T-helper 17 cell (primary cell): ENCODE results near the gene MERTK. TPM values are rescaled to one million over a fixed set of nuclear protein-coding genes. Genes with fewer than 3 reads are reported as not detected.
"Not testable (repeated sequence)": the region's sequence is repeated elsewhere in the genome, so short reads cannot be mapped to it uniquely, and the experiment has no call there.

ENCODE experiments used
- ATAC-seq: fragments of 150-1000 bp; cut with Tn5 transposase; 2 replicates; pipeline ENCODE4 v1.10.0; 2021; ENCODE audit warnings: mild to moderate bottlenecking, moderate library complexity
- DNase-seq, 3 donors: peaks; one replicate each; pipeline versions ENCODE4 v3.0.0 to v3.0.0-alpha.2; 2020 to 2021
- H3K9me3 ChIP-seq: one replicate; pipeline ENCODE4 v1.7.0; 2013; ENCODE audit warnings: low read length, mild to moderate bottlenecking; ENCODE audit not compliant: control insufficient read depth, poor library complexity, severe bottlenecking
- H3K27ac Mint-ChIP-seq: one replicate; pipeline ENCODE4 v1.8.0; 2022; ENCODE audit warnings: mild to moderate bottlenecking, moderate library complexity, mixed read lengths
- H3K27me3 Mint-ChIP-seq: one replicate; pipeline ENCODE4 v1.8.0; 2022; ENCODE audit warnings: mixed read lengths
- H3K36me3 Mint-ChIP-seq: one replicate; pipeline ENCODE4 v1.8.0; 2022; ENCODE audit warnings: low read depth, mixed read lengths
- H3K4me1 Mint-ChIP-seq: one replicate; pipeline ENCODE4 v1.8.0; 2022; ENCODE audit warnings: mild to moderate bottlenecking, mixed read lengths
- H3K4me3 Mint-ChIP-seq: one replicate; pipeline ENCODE4 v1.8.0; 2022; ENCODE audit warnings: mild to moderate bottlenecking, moderate library complexity, mixed read lengths
- total RNA-seq, 4 donors: library from RNA in 2 of 4; stranded (reverse) in 2 of 4; gene quantifications; one replicate each; pipeline ENCODE4 v1.2.3 and lab custom pipeline; 2022 to 2026

MERTK gene
- total RNA-seq, 2 donors from 2014 or later: 0.12 to 0.13 TPM

- H3K9me3 ChIP-seq: no peaks in the 10 kb centered on the region
- H3K36me3 Mint-ChIP-seq: peaks cover 5% of the 10 kb centered on the region
- H3K4me3 Mint-ChIP-seq: no peak overlapping the region
- H3K27ac Mint-ChIP-seq: no peak overlapping the region
- peaks cover 32% of the 10 kb centered on the region for H3K27me3 Mint-ChIP-seq
- DNase-seq: no peak
- ATAC-seq: no peak
- H3K4me1 Mint-ChIP-seq: no peaks in the 10 kb centered on the region
Measured at GRCh38 chr2:112024231-112024630, 125.8 kb downstream of the MERTK start.

GRCh38 chr2:112024896-112025491 is 126.6 kb downstream of the MERTK start:
- Mint-ChIP-seq H3K27ac (no peak overlapping the region), H3K36me3 (peaks cover 5% of the 10 kb centered on the region), H3K4me1 (no peaks in the 10 kb centered on the region), H3K4me3 (no peak overlapping the region), H3K27me3 (peaks cover 31% of the 10 kb centered on the region)
- ATAC-seq (no peak), DNase-seq (no peak)
- no peaks in the 10 kb centered on the region for H3K9me3 ChIP-seq

GRCh38 chr2:112026509-112026908 is 128.1 kb downstream of the MERTK start:
- Mint-ChIP-seq H3K27me3 (peaks cover 18% of the 10 kb centered on the region), H3K36me3 (no peaks in the 10 kb centered on the region)

GRCh38 chr2:112027767-112028166 is 129.4 kb downstream of the MERTK start:
- ATAC-seq: no peak
- H3K9me3 ChIP-seq: no peaks in the 10 kb centered on the region
- H3K27ac Mint-ChIP-seq: no peak overlapping the region
- no peak overlapping the region for H3K4me3 Mint-ChIP-seq
- H3K4me1 Mint-ChIP-seq: no peaks in the 10 kb centered on the region
- H3K27me3 Mint-ChIP-seq: peaks cover 9% of the 10 kb centered on the region
- no peak for DNase-seq
- no peaks in the 10 kb centered on the region for H3K36me3 Mint-ChIP-seq

More at GRCh38 chr2:112026509-112026908, 128.1 kb downstream of the MERTK start:
- ATAC-seq: no peak
- H3K9me3 ChIP-seq: no peaks in the 10 kb centered on the region
- no peaks in the 10 kb centered on the region for H3K4me1 Mint-ChIP-seq
- no peak overlapping the region for H3K4me3 Mint-ChIP-seq
- DNase-seq: no peak
- H3K27ac Mint-ChIP-seq: no peak overlapping the region

- Mint-ChIP-seq H3K27ac (no peak overlapping the region), H3K4me1 (no peaks in the 10 kb centered on the region), H3K36me3 (no peaks in the 10 kb centered on the region), H3K27me3 (peaks cover 9% of the 10 kb centered on the region), H3K4me3 (no peak overlapping the region)
- no peaks in the 10 kb centered on the region for H3K9me3 ChIP-seq
- ATAC-seq: no peak
- no peak for DNase-seq
Measured at GRCh38 chr2:112029164-112029563, 130.8 kb downstream of the MERTK start.

GRCh38 chr2:112031473-112032223 is 133.2 kb downstream of the MERTK start:
- no peaks in the 10 kb centered on the region for H3K4me1 Mint-ChIP-seq
- no peak overlapping the region for H3K27ac Mint-ChIP-seq
- ATAC-seq: no peak
- no peak for DNase-seq
- peaks cover 9% of the 10 kb centered on the region for H3K27me3 Mint-ChIP-seq
- H3K4me3 Mint-ChIP-seq: no peak overlapping the region
- no peaks in the 10 kb centered on the region for H3K36me3 Mint-ChIP-seq
- peaks cover 3% of the 10 kb centered on the region for H3K9me3 ChIP-seq

GRCh38 chr2:112032224-112032586 is 133.8 kb downstream of the MERTK start:
- Mint-ChIP-seq H3K4me1 (no peaks in the 10 kb centered on the region), H3K4me3 (no peak overlapping the region), H3K36me3 (no peaks in the 10 kb centered on the region), H3K27ac (no peak overlapping the region), H3K27me3 (peaks cover 9% of the 10 kb centered on the region)
- ATAC-seq (no peak), DNase-seq (no peak)
- peaks cover 3% of the 10 kb centered on the region for H3K9me3 ChIP-seq

GRCh38 chr2:112032689-112033465 is 134.5 kb downstream of the MERTK start:
- no peak overlapping the region for H3K4me3 Mint-ChIP-seq
- no peak for DNase-seq
- no peaks in the 10 kb centered on the region for H3K36me3 Mint-ChIP-seq
- H3K9me3 ChIP-seq: peaks cover 3% of the 10 kb centered on the region
- H3K27me3 Mint-ChIP-seq: peaks cover 9% of the 10 kb centered on the region
- H3K27ac Mint-ChIP-seq: no peak overlapping the region
- H3K4me1 Mint-ChIP-seq: no peaks in the 10 kb centered on the region
- ATAC-seq: no peak

- Mint-ChIP-seq H3K27me3 (peaks cover 9% of the 10 kb centered on the region), H3K27ac (no peak overlapping the region)
- ATAC-seq: no peak
Measured at GRCh38 chr2:112033600-112033999, 135.2 kb downstream of the MERTK start.

GRCh38 chr2:112034924-112035323 is 136.5 kb downstream of the MERTK start:
- Mint-ChIP-seq H3K4me3 (no peak overlapping the region), H3K27me3 (peaks cover 6% of the 10 kb centered on the region), H3K36me3 (no peaks in the 10 kb centered on the region), H3K4me1 (no peaks in the 10 kb centered on the region), H3K27ac (no peak overlapping the region)
- peaks cover 3% of the 10 kb centered on the region for H3K9me3 ChIP-seq
- no peak for DNase-seq
- ATAC-seq: no peak

More at GRCh38 chr2:112033600-112033999, 135.2 kb downstream of the MERTK start:
- H3K4me3 Mint-ChIP-seq: no peak overlapping the region
- H3K9me3 ChIP-seq: peaks cover 3% of the 10 kb centered on the region
- DNase-seq: no peak
- H3K36me3 Mint-ChIP-seq: no peaks in the 10 kb centered on the region
- no peaks in the 10 kb centered on the region for H3K4me1 Mint-ChIP-seq

GRCh38 chr2:112035786-112036185 is 137.4 kb downstream of the MERTK start:
- DNase-seq (no peak), ATAC-seq (no peak)
- H3K27ac Mint-ChIP-seq: no peak overlapping the region
- H3K27me3 Mint-ChIP-seq: peaks cover 5% of the 10 kb centered on the region
- no peak overlapping the region for H3K4me3 Mint-ChIP-seq
- no peaks in the 10 kb centered on the region for H3K4me1 Mint-ChIP-seq
- peaks cover 3% of the 10 kb centered on the region for H3K9me3 ChIP-seq
- no peaks in the 10 kb centered on the region for H3K36me3 Mint-ChIP-seq

- DNase-seq, H3K36me3 Mint-ChIP-seq, ATAC-seq, H3K27me3 Mint-ChIP-seq, H3K9me3 ChIP-seq, H3K27ac Mint-ChIP-seq, H3K4me3 Mint-ChIP-seq, H3K4me1 Mint-ChIP-seq: not testable (repeated sequence)
Measured at GRCh38 chr2:112039556-112039955, 141.1 kb downstream of the MERTK start.

- H3K27ac Mint-ChIP-seq, H3K9me3 ChIP-seq, H3K4me3 Mint-ChIP-seq, ATAC-seq, H3K4me1 Mint-ChIP-seq, DNase-seq, H3K36me3 Mint-ChIP-seq, H3K27me3 Mint-ChIP-seq: not testable (repeated sequence)
Measured at GRCh38 chr2:112040066-112040465, 141.7 kb downstream of the MERTK start.
